ENCODE measurements around the gene MAP4K2. TPM values are rescaled to one million over a fixed set of nuclear protein-coding genes. Genes with fewer than 3 reads are reported as not detected.

MAP4K2 gene
- total and polyA plus RNA-seq, 2 of the 8 experiments (the other 6 are each of a cell fraction or from before 2014, with no cell fraction given), result 20.1 to 20.7 TPM

- WGBS, 2 experiments (ENCODE audit: extremely low coverage in 1 of 2, insufficient coverage in 1 of 2, insufficient read length in 1 of 2, insufficient replicate concordance in 2 of 2, low coverage in 1 of 2, low lambda C conversion rate in 2 of 2, missing lambda C conversion rate in 1 of 2), result 2% methylated on average over 53 of the region's 54 CpGs; no CpG with 5 or more reads in 1 of the 2 experiments
- Histone ChIP-seq H3K18ac (ENCODE audit: extremely low read depth, low read length) (peak overlapping the region; percentile 95), H4K91ac (replicated peaks; ENCODE audit: insufficient read length, low read length) (peak overlapping the region; percentile 97), H3K56ac (replicated peaks; ENCODE audit: insufficient read length, low read depth, low read length) (no peak overlapping the region), H3K27ac (ENCODE audit: low read depth, low read length) (no peak overlapping the region), H3K36me3 (ENCODE audit: control insufficient read depth in 2 of 4, insufficient read depth in 4 of 4, low read length in 3 of 4) (no peaks in the 10 kb centered on the region), H4K5ac (ENCODE audit: insufficient read length, low read depth, low read length) (peak overlapping the region; percentile 23), H3K79me2 (ENCODE audit: control insufficient read depth in 1 of 2, insufficient read depth in 2 of 2, low read length in 2 of 2) (no peaks in the 10 kb centered on the region), H3K23ac (ENCODE audit: insufficient read length) (no peak overlapping the region), H3K4ac (replicated peaks; ENCODE audit: insufficient read length, low read depth, low read length) (peak overlapping the region; percentile 91), H4K20me1 (replicated peaks in 1 of 2; ENCODE audit: control insufficient read depth in 1 of 2, insufficient read depth in 2 of 2, low read length in 2 of 2) (no peaks in the 10 kb centered on the region), H3K4me1 (replicated peaks in 1 of 4; ENCODE audit: control insufficient read depth in 3 of 4, insufficient read depth in 4 of 4, low read length in 3 of 4) (peaks cover 4 to 33% (median 29%) of the 10 kb centered on the region in 4 experiments), H2AFZ (ENCODE audit: low read length) (no peak overlapping the region), H2BK12ac (ENCODE audit: low read depth, low read length) (peak overlapping the region; percentile 71; the same call in 1 of the 2 replicates), H4K8ac (ENCODE audit: extremely low read depth, insufficient read depth, low read length) (peak overlapping the region; percentile 76), H3K27me3 (replicated peaks in 1 of 4; ENCODE audit: control insufficient read depth in 3 of 4, extremely low read depth in 1 of 4, insufficient read depth in 3 of 4, low read length in 3 of 4) (peaks cover 0 to 32% (median 19%) of the 10 kb centered on the region in 4 experiments; a peak in 5 of 7 replicates), H2BK120ac (replicated peaks; ENCODE audit: low read depth, low read length) (no peak overlapping the region), H3K9ac (replicated peaks in 1 of 4; ENCODE audit: extremely low read depth in 1 of 4, low read depth in 3 of 4, low read length in 3 of 4) (peak overlapping the region in 2 of 4 experiments; percentile 11 to 13; a peak in 2 of 7 replicates), H3K9me3 (ENCODE audit: insufficient read depth in 2 of 2, low read depth in 1 of 2, low read length in 1 of 2) (no peaks in the 10 kb centered on the region), H2BK20ac (ENCODE audit: low read length) (peak overlapping the region; percentile 86; the same call in 1 of the 2 replicates), H2BK15ac (ENCODE audit: low read length) (peak overlapping the region; percentile 83; the same call in 1 of the 2 replicates), H3K79me1 (ENCODE audit: low read depth, low read length) (no peaks in the 10 kb centered on the region), H2BK5ac (ENCODE audit: low read depth, low read length) (peak overlapping the region; percentile 86; the same call in 1 of the 2 replicates), H2AK5ac (ENCODE audit: low read depth, low read length) (no peak overlapping the region; the same call in 1 of the 2 replicates), H3K4me3 (ENCODE audit: extremely low read depth in 1 of 4, insufficient read depth in 2 of 4, low read depth in 3 of 4, low read length in 4 of 4) (peak overlapping the region; percentile 46 to 67 (median 57)), H3K14ac (ENCODE audit: insufficient read length) (no peak overlapping the region), H3K23me2 (ENCODE audit: low read depth, low read length) (peaks cover 35% of the 10 kb centered on the region), H3K4me2 (ENCODE audit: insufficient read depth in 1 of 2, low read depth in 2 of 2, low read length in 2 of 2) (peak overlapping the region; percentile 85 to 87)
- CTCF ChIA-PET (ENCODE audit: partially characterized antibody), result interaction anchor here (0.7 to 23.7 kb wide), 16 partner anchors 9 to 178 kb away, joined by 3 to 376 read pairs (median 5); partner anchors contain the start of genes MEN1 and PYGM
- TF ChIP-seq SIN3A (conservative IDR thresholded peaks at IDR 0.05 in 1 of 2, IDR thresholded peaks at IDR 0.05 in 1 of 2; ENCODE audit: low read depth in 1 of 2, low read length in 2 of 2) (0 out of 4 replicates have a peak, but pooled peaks of 1 of the 2 experiments have one; percentile 12), KDM4A (IDR thresholded peaks at IDR 0.05; ENCODE audit: low read depth, low read length, severe bottlenecking) (peak; percentile 30), EP300 (IDR thresholded peaks at IDR 0.05; ENCODE audit: borderline replicate concordance in 1 of 2, low read depth in 2 of 2, low read length in 2 of 2) (no peak), POLR2A (IDR thresholded peaks at IDR 0.05; ENCODE audit: control extremely low read depth in 1 of 2, low read depth in 2 of 2, low read length in 2 of 2) (0 out of 3 replicates have a peak, but pooled peaks of 1 of the 2 experiments have one; percentile 11), MAX (IDR thresholded peaks at IDR 0.05) (peak; percentile 40; the same call in 1 of the 2 replicates), BACH1 (IDR thresholded peaks at IDR 0.05; ENCODE audit: low read length) (no peak)
- FAIRE-seq (no peak), DNase-seq (ENCODE audit: low read depth in 1 of 2, low spot score in 2 of 2) (peak in 1 of 2 experiments; percentile 81)
- POLR2A ChIA-PET (ENCODE audit: partially characterized antibody), result interaction anchor here (1.0 to 42.9 kb wide), 5 partner anchors 8 to 31 kb away, joined by 5 to 1087 read pairs (median 8); partner anchors contain the start of genes PYGM and SF1
Measured at GRCh38 chr11:64742087-64742888, 60.7 kb downstream of the MAP4K2 start.

Data from H1 (cell line).